ENCODE data around the gene CD59. TPM values are rescaled to one million over a fixed set of nuclear protein-coding genes. Genes with fewer than 3 reads are reported as not detected.
A peak's percentile ranks its signal among the peaks of the same experiment; 100 is the strongest.

The CD59 gene
- 100 to 1,000 TPM; 317 to 382 (median 381) TPM for total RNA-seq
- long read RNA-seq, donor 1, full-length matches to known transcripts, result 93 of 127 reads
- long read RNA-seq, donor 1, partial matches to known transcripts, result 5 of 127 reads
- long read RNA-seq, donor 1, other reads (novel, unspliced or antisense), result 29 of 127 reads
- long read RNA-seq, donor 2, full-length matches to known transcripts, result 150 of 186 reads
- long read RNA-seq, donor 2, partial matches to known transcripts, result 13 of 186 reads
- long read RNA-seq, donor 2, other reads (novel, unspliced or antisense), result 23 of 186 reads

- intact Hi-C loops (cut with DNase I, micrococcal nuclease), result no loop called here
- DNase-seq (peak; percentile 97 to 98 (median 98)), ATAC-seq (peak; percentile 94)
- Histone ChIP-seq H3K4me3 (peak within 1 kb of the TSS; percentile 79), H3K36me3 (ENCODE audit: low read depth) (no peaks in the 10 kb centered on the region), H3K9me3 (no peaks in the 10 kb centered on the region), H3K4me1 (ENCODE audit: low read depth) (peaks cover 34% of the 10 kb centered on the region)
- TF ChIP-seq CTCF (IDR thresholded peaks at IDR 0.05), result no peak
Measured at GRCh38 chr11:33736148-33736812, at the start of gene CD59. Gene CD59 (minus strand): TSS chr11:33736423. CDS start chr11:33722445, 13,978 bp downstream.

DNA sequence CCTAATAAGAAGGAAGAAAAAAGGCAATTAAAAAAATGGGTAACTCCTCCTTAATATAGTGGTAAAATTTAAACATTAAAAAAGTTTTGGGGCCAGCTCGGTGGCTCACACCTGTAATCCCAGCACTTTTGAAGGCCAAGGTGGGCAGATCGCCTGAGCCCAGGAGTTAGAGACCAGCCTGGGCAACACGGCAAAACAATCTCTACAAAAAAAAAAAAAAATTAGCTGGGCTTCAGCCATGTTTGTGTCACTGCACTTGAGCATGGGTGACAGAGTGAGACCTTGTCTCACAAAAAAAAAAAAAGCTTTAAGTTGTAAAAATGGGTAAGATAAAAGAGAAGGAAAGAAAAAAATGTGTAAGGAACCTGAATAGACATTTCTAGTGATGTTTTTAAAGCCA, 49.4 kb upstream of the CD59 start:
- ATAC-seq (no peak), DNase-seq (no peak)
- H3K4me3 ChIP-seq, result no peak overlapping the region
- H3K9me3 ChIP-seq, result no peaks in the 10 kb centered on the region
- TF ChIP-seq CTCF (IDR thresholded peaks at IDR 0.05), result no peak
- H3K36me3 ChIP-seq (ENCODE audit: low read depth), result no peaks in the 10 kb centered on the region
- intact Hi-C loops (cut with DNase I, micrococcal nuclease), result no loop called here
- no peaks in the 10 kb centered on the region for H3K4me1 ChIP-seq (ENCODE audit: low read depth)

DNA sequence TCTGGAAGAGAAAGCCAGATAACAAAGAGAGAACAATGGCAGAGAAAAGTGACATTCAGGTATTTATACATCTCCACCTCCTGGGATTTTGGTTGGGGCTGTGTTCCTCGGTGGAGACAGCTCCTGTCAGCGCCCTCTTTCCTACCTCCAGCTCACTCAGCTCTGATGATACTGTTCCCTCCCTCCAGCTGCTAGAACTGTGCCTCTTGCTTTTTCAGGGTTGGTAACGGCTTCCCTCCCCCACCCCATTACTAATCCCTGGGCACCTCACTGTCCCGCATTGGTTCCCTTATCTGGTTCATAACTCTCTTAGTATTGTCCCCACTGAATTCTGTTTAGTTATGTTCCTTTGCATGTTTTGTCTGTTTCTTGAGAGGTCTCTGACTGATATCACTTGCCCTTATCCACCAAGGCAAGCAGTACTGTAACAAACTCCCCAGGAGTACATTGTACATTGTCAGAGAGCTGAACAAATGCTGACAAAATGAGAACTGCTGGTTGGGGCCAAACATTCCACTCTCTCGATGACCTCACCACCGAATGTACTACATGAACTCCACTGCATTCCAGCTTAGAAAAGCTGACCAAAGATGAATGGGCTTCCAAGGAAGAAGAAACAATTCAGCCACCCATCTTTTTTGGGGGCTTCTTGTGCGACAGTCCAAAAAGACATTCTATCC, 43.8 kb upstream of the CD59 start:
- H3K4me3 ChIP-seq, result no peak overlapping the region
- no peak for TF ChIP-seq CTCF (IDR thresholded peaks at IDR 0.05)
- intact Hi-C loops (cut with DNase I, micrococcal nuclease), result no loop called here
- H3K36me3 ChIP-seq (ENCODE audit: low read depth), result no peaks in the 10 kb centered on the region
- no peaks in the 10 kb centered on the region for H3K9me3 ChIP-seq
- ATAC-seq (no peak), DNase-seq (no peak)
- H3K4me1 ChIP-seq (ENCODE audit: low read depth), result peaks cover 9% of the 10 kb centered on the region

- Histone ChIP-seq H3K9me3 (no peaks in the 10 kb centered on the region), H3K4me3 (no peak overlapping the region), H3K4me1 (ENCODE audit: low read depth) (peaks cover 9% of the 10 kb centered on the region), H3K36me3 (ENCODE audit: low read depth) (no peaks in the 10 kb centered on the region)
- DNase-seq, result no peak
- intact Hi-C loops (cut with DNase I, micrococcal nuclease), result no loop called here
- TF ChIP-seq CTCF (IDR thresholded peaks at IDR 0.05), result no peak
- no peak for ATAC-seq
Measured at GRCh38 chr11:33778675-33779074, 42.5 kb upstream of the CD59 start.

DNA sequence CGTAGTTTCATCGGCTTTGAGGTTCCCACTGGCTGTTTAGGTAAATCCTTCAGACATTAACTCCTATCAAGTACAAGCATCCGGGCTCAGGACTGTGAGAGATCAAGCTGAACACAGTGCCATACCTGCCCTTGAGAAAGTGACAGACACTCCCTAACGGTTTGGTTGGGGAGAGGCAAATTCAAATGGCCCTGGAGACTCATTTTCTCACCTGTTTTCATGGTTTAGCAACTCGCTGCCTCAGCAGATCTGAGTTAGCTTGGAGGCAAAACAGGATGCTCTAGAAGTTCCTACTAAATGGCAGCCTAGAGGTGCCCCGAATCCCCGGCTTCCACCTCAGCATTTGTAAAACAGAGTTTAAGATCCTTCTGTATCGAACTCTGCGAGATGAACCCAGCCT, 41.7 kb upstream of the CD59 start:
- ATAC-seq (no peak), DNase-seq (no peak)
- intact Hi-C loops (cut with DNase I, micrococcal nuclease), result no loop called here
- Histone ChIP-seq H3K9me3 (no peaks in the 10 kb centered on the region), H3K36me3 (ENCODE audit: low read depth) (no peaks in the 10 kb centered on the region), H3K4me1 (ENCODE audit: low read depth) (peaks cover 16% of the 10 kb centered on the region), H3K4me3 (no peak overlapping the region)
- no peak for TF ChIP-seq CTCF (IDR thresholded peaks at IDR 0.05)
